ENCODE results near the gene ARL16. TPM values are rescaled to one million over a fixed set of nuclear protein-coding genes. Genes with fewer than 3 reads are reported as not detected.

The ARL16 gene
- total RNA-seq, 1 experiment from 2014 or later, result 41.7 TPM

- no peaks in the 10 kb centered on the region for H3K36me3 ChIP-seq (ENCODE audit: low read depth)
- peaks cover 31% of the 10 kb centered on the region for H3F3A ChIP-seq (ENCODE audit: insufficient read depth, low read depth)
- TF ChIP-seq CTCF (conservative IDR thresholded peaks at IDR 0.05), result no peak
- TF ChIP-seq EZH2 (IDR thresholded peaks at IDR 0.05; ENCODE audit: low read depth), result no peak
- no peaks in the 10 kb centered on the region for H3K9me2 ChIP-seq (ENCODE audit: insufficient read depth)
- H3K79me2 ChIP-seq (ENCODE audit: low read depth), result peaks cover 45% of the 10 kb centered on the region
- BruUV-seq (replicated peaks), result no TSS peak
- peaks cover 12% of the 10 kb centered on the region for H3K4me1 ChIP-seq (replicated peaks; ENCODE audit: insufficient read depth)
- H4K20me1 ChIP-seq (ENCODE audit: insufficient read depth), result no peaks in the 10 kb centered on the region
- no peak overlapping the region for H3K27ac ChIP-seq
- ChIA-PET CTCF (no interaction called here), POLR2A (ENCODE audit: unreplicated experiment) (no interaction called here)
- intact Hi-C loops (cut with micrococcal nuclease; ENCODE audit: unreplicated experiment), result no loop called here
- DNase-seq, result no peak
- H2AFZ ChIP-seq, result no peak overlapping the region
- no peaks in the 10 kb centered on the region for H3K9me3 ChIP-seq (ENCODE audit: insufficient read depth, low read depth)
- H3K4me2 ChIP-seq, result no peak overlapping the region
- H3K4me3 ChIP-seq, result no peak overlapping the region
- no peaks in the 10 kb centered on the region for H3K27me3 ChIP-seq (ENCODE audit: insufficient read depth, low read depth)
These were observed 22.1 kb upstream of the ARL16 start for GRCh38 chr17:81705518-81706231.

- peak overlapping the region; percentile 91 for H3K4me2 ChIP-seq
- peaks cover under 1% of the 10 kb centered on the region; the same call in 1 of the 2 replicates for H4K20me1 ChIP-seq (ENCODE audit: insufficient read depth)
- peak overlapping the region; percentile 90 for H3K4me3 ChIP-seq
- ChIA-PET POLR2A (ENCODE audit: unreplicated experiment) (interaction anchor here (0.7 to 1.2 kb wide), 3 partner anchors 25 to 219 kb away, joined by 3 to 8 read pairs (median 3); no protein-coding TSS in a partner anchor), CTCF (no interaction called here)
- TSS peak; percentile 23 for BruUV-seq (replicated peaks)
- DNase-seq, result no peak
- no peaks in the 10 kb centered on the region for H3K9me2 ChIP-seq (ENCODE audit: insufficient read depth)
- peaks cover 47% of the 10 kb centered on the region for H3K79me2 ChIP-seq (ENCODE audit: low read depth)
- no peak for TF ChIP-seq EZH2 (IDR thresholded peaks at IDR 0.05; ENCODE audit: low read depth)
- no peak for TF ChIP-seq CTCF (conservative IDR thresholded peaks at IDR 0.05)
- H3K4me1 ChIP-seq (replicated peaks; ENCODE audit: insufficient read depth), result peaks cover 7% of the 10 kb centered on the region
- no peaks in the 10 kb centered on the region for H3K36me3 ChIP-seq (ENCODE audit: low read depth)
- peak overlapping the region; percentile 26; the same call in 1 of the 2 replicates for H3K27ac ChIP-seq
- H3K9me3 ChIP-seq (ENCODE audit: insufficient read depth, low read depth), result no peaks in the 10 kb centered on the region
- intact Hi-C loops (cut with micrococcal nuclease; ENCODE audit: unreplicated experiment), result loop anchor here (1.0 kb wide), 1 partner anchor 20 kb away; the partner anchor contains the start of gene HGS
- peaks cover 22% of the 10 kb centered on the region for H3F3A ChIP-seq (ENCODE audit: insufficient read depth, low read depth)
- no peaks in the 10 kb centered on the region for H3K27me3 ChIP-seq (ENCODE audit: insufficient read depth, low read depth)
- peak overlapping the region; percentile 68; the same call in 1 of the 2 replicates for H2AFZ ChIP-seq
These were observed 20.4 kb upstream of the ARL16 start for GRCh38 chr17:81703747-81704654.
